HG03565 (cell line): ENCODE results near the gene KAT7.

Experiments used
- ATAC-seq: cut with Tn5 transposase; IDR thresholded peaks from one replicate; pipeline ENCODE4 v1.9.1; 2021; ENCODE audit warnings: mild to moderate bottlenecking, moderate library complexity; ENCODE audit not compliant: unreplicated experiment

KAT7 gene

GRCh38 chr17:49866882-49867413 lies 78.5 kb downstream of the KAT7 start:
- no peak for ATAC-seq

DNA sequence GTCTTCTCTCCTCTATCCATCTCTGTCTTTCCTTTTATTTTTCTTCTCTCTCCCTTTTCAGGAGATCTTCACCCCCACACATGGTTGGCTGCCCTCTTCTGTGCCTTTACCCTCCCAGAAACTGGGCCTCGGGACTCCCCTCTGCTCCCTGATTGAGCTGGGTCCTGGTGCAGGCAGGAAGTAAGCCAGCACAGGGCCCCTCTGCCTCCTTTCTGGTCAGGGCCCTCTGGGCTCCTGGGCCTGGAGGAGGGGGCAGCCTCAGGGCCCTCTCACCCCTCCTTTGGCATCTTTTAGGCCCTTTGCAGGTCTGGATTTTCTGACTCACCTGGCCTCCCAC lies 80.5 kb downstream of the KAT7 start:
- ATAC-seq: no peak

DNA sequence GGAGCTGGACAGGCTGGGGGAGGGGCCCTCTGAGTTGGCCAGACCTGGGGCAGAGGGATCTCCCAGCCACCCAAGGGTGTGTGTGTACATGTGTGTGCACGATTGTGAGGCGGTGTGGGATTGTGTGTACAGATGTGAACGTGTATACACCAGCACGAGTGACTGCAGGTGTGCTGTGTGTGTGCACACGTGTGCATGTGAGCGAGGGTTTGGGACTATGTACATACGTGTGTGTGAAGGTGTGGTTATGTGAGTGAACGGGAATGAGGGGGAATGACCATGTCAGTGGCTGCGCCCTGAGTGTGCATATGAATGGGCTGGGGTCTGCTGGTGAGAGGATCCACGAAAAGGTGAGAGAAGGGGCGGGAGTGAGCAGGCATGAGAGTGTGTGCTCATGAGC lies 81.8 kb downstream of the KAT7 start:
- ATAC-seq: no peak

GRCh38 chr17:49871211-49871610 lies 82.7 kb downstream of the KAT7 start:
- ATAC-seq: no peak

DNA sequence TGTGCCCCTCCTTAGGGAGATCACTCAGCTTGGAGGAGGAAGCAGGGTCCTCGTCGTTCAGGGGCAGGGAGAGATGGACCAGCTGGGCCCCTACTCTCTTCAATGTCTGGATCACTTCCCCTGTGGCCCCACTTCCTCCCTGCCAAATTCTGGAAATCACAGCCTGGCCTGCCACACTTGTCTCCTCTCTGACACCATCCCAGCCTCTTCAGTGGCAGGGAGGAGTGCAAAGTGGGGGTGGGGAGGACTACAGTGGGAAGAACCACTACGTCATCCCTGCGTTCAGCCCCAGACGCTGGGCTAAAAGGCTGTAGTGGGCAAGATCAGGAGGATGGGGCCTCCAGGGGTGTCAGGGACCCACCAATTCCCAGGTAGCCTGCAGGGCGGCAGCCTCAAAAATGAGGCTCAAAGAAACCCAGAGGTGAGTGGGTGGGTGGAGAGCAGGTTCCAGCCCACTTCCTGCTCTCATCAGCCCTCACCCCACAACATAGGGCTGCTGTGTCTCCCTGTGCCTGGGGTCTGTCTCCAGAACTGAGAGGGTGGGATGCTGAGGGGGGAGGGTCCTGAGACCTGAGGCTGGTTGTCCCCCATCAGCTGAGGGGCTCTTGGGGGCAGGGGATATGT lies 84.4 kb downstream of the KAT7 start:
- ATAC-seq: no peak

- no peak for ATAC-seq
Observed at GRCh38 chr17:49873466-49873865, 85.0 kb downstream of the KAT7 start.

- ATAC-seq: no peak
Observed at GRCh38 chr17:49873926-49874325, 85.4 kb downstream of the KAT7 start.

GRCh38 chr17:49874911-49875310 lies 86.4 kb downstream of the KAT7 start:
- ATAC-seq: no peak

- ATAC-seq: no peak
Observed at GRCh38 chr17:49875685-49876084, 87.2 kb downstream of the KAT7 start.

GRCh38 chr17:49878931-49879904 lies 90.7 kb downstream of the KAT7 start:
- no peak for ATAC-seq

- peak; percentile 51 for ATAC-seq
Observed at GRCh38 chr17:49880291-49881053, 92.0 kb downstream of the KAT7 start.

DNA sequence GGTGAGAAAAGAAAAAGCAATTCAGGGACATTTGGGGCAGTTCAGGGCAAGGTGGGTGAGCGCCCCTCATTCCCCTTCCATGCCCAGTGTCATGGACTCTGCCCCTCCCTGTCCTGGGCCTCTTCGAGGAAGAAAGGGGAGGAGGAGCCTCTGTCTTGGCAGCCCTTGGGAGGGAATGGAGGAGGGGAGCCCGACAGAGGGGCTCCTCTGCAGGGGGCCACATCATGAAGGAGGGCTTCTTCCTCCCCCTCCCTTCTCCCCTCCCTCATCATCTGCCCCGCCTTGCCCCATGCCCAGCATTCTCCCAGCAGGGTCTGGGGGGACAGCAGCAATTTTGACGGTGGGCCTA lies 92.5 kb downstream of the KAT7 start:
- ATAC-seq: no peak

DNA sequence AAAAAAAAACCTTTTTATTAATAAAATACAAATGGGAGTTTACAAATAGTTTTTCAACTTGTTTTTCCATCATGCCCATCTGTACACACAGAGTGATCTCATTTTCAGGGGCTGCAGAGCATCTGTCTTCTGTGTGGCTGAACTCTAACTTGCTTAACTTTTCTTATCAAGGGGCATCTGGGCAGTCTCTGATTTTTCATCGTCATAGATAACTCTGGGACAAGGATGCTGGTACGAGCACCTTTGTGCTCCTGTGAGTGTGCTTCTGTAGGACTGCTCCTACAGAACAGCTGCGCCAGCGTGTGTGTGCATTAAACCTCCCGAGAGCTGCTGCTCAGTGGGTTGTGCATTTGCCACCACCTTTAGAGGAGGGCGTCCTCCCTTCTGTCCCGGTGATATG lies 94.0 kb downstream of the KAT7 start:
- no peak for ATAC-seq
